ENCODE measurements around the gene RFX2. TPM values are rescaled to one million over a fixed set of nuclear protein-coding genes. Genes with fewer than 3 reads are reported as not detected.

Gene RFX2
- total RNA-seq, 1 donor from 2014 or later = 4.0 TPM

GRCh38 chr19:5952193-5953029 lies 157.9 kb downstream of the RFX2 start:
- intact Hi-C loops (cut with DNase I) = no loop called here
- DNase-seq (ENCODE audit: low spot score) = no peak

GRCh38 chr19:5951338-5951861 lies 158.9 kb downstream of the RFX2 start:
- intact Hi-C loops (cut with DNase I) = no loop called here
- no peak for DNase-seq (ENCODE audit: low spot score)

GRCh38 chr19:5950741-5951140 lies 159.6 kb downstream of the RFX2 start:
- no peak for DNase-seq (ENCODE audit: low spot score)
- intact Hi-C loops (cut with DNase I) = no loop called here

GRCh38 chr19:5949792-5950305 lies 160.5 kb downstream of the RFX2 start:
- peak; percentile 79 for DNase-seq (ENCODE audit: low spot score)
- intact Hi-C loops (cut with DNase I) = no loop called here

GRCh38 chr19:5948752-5949564 lies 161.3 kb downstream of the RFX2 start:
- intact Hi-C loops (cut with DNase I) = no loop called here
- no peak for DNase-seq (ENCODE audit: low spot score)

- intact Hi-C loops (cut with DNase I) = no loop called here
- DNase-seq (ENCODE audit: low spot score) = peak; percentile 80
These were observed 162.9 kb downstream of the RFX2 start for GRCh38 chr19:5947435-5947834.

- no peak for DNase-seq (ENCODE audit: low spot score)
- intact Hi-C loops (cut with DNase I) = no loop called here
These were observed 166.7 kb downstream of the RFX2 start for GRCh38 chr19:5943623-5944022.

Other genes starting within 250 kb of the RFX2 start
- gene FUT5, start 240.0 kb downstream of the RFX2 start, total RNA-seq = not detected
- 414 TPM for gene NDUFA11, start 206.7 kb downstream of the RFX2 start, total RNA-seq
- gene VMAC, start 205.6 kb downstream of the RFX2 start, total RNA-seq = 2.4 TPM
- 2.7 TPM for gene CAPS, start 196.2 kb downstream of the RFX2 start, total RNA-seq
- 49.0 TPM for gene RANBP3, start 132.4 kb downstream of the RFX2 start, total RNA-seq
- gene ACSBG2, start 25.2 kb upstream of the RFX2 start, total RNA-seq = not detected
- 30.6 TPM for gene MLLT1, start 169.5 kb upstream of the RFX2 start, total RNA-seq
- gene ACER1, start 223.1 kb upstream of the RFX2 start, total RNA-seq = not detected